Neural cell (in vitro differentiated cells): ENCODE results near the gene SMO. TPM values are rescaled to one million over a fixed set of nuclear protein-coding genes. Genes with fewer than 3 reads are reported as not detected.

ENCODE experiments used
- H2AFZ ChIP-seq: fragments of 200-600, 300-800 bp; sonication (generic), shearing (Covaris generic); 2 replicates; pipeline ENCODE4 v1.6.0; 2014; ENCODE audit warnings: low read depth, mild to moderate bottlenecking, antibody characterized with exemption, low read length, moderate library complexity
- H3F3A ChIP-seq: fragments of 200-600 bp; shearing (Covaris generic); 2 replicates; pipeline ENCODE4 v1.6.1; 2016; ENCODE audit warnings: mild to moderate bottlenecking, moderate library complexity, mixed read lengths, antibody characterized with exemption, low read length; ENCODE audit not compliant: insufficient read depth, poor library complexity, severe bottlenecking
- H3K27ac ChIP-seq: fragments of 200-600, 300-800 bp; sonication (generic), shearing (Covaris generic); 2 replicates; pipeline ENCODE4 v1.5.1; 2014; ENCODE audit warnings: mild to moderate bottlenecking, low read length, moderate library complexity
- H3K27me3 ChIP-seq: fragments of 300-800, 200-600 bp; sonication (generic), shearing (Covaris generic); 2 replicates; pipeline ENCODE4 v1.6.0; 2014; ENCODE audit warnings: mild to moderate bottlenecking, low read depth, low read length, moderate library complexity; ENCODE audit not compliant: insufficient read depth
- H3K36me3 ChIP-seq: fragments of 300-800, 200-600 bp; sonication (generic), shearing (Covaris generic); 2 replicates; pipeline ENCODE4 v1.5.1; 2014; ENCODE audit warnings: mild to moderate bottlenecking, antibody characterized with exemption, low read length, moderate library complexity; ENCODE audit not compliant: insufficient read depth
- H3K4me2 ChIP-seq: fragments of 300-800, 200-600 bp; sonication (generic), shearing (Covaris generic); 2 replicates; pipeline ENCODE4 v1.6.0; 2014; ENCODE audit warnings: mild to moderate bottlenecking, low read length
- H3K4me3 ChIP-seq: fragments of 300-800, 200-600 bp; sonication (generic), shearing (Covaris generic); 2 replicates; pipeline ENCODE4 v1.5.1; 2014; ENCODE audit warnings: mild to moderate bottlenecking, low read length, moderate library complexity
- H3K79me2 ChIP-seq: fragments of 200-600 bp; shearing (Covaris generic); replicated peaks from 2 replicates; pipeline ENCODE4 v1.6.0; 2014; ENCODE audit warnings: mild to moderate bottlenecking, low read length, moderate library complexity; ENCODE audit not compliant: insufficient read depth
- H3K9ac ChIP-seq: fragments of 300-800, 200-600 bp; sonication (generic), shearing (Covaris generic); 2 replicates; pipeline ENCODE4 v1.6.1; 2016; ENCODE audit warnings: mild to moderate bottlenecking, low read length, mixed read lengths
- H3K9me2 ChIP-seq: fragments of 200-600 bp; shearing (Covaris generic); 2 replicates; pipeline ENCODE4 v1.6.1; 2016; ENCODE audit warnings: mild to moderate bottlenecking, low read length, mixed read lengths; ENCODE audit not compliant: insufficient read depth
- H3K9me3 ChIP-seq: fragments of 200-600, 300-800 bp; sonication (generic), shearing (Covaris generic); 2 replicates; pipeline ENCODE4 v1.6.1; 2016; ENCODE audit warnings: mild to moderate bottlenecking, mixed run types, low read length, moderate library complexity, mixed read lengths
- H4K20me1 ChIP-seq: fragments of 200-600 bp; shearing (Covaris generic); 2 replicates; pipeline ENCODE4 v1.6.1; 2016; ENCODE audit warnings: mild to moderate bottlenecking, mixed run types; ENCODE audit not compliant: insufficient read depth
- EP300 ChIP-seq: fragments of 450-650 bp; conservative IDR thresholded peaks from 2 replicates; pipeline ENCODE4 v1.6.1; 2014; ENCODE audit warnings: antibody characterized with exemption, mild to moderate bottlenecking, moderate library complexity; ENCODE audit not compliant: poor library complexity, severe bottlenecking
- EZH2 ChIP-seq: fragments of 200-600, 300-800 bp; shearing (Covaris generic), sonication (generic); IDR thresholded peaks from 2 replicates; pipeline ENCODE4 v1.6.1; 2014; ENCODE audit warnings: antibody characterized with exemption, low read length, borderline replicate concordance, mild to moderate bottlenecking; ENCODE audit not compliant: insufficient read depth, poor library complexity, severe bottlenecking
- MXI1 ChIP-seq: fragments of 450-650 bp; conservative IDR thresholded peaks from 2 replicates; pipeline ENCODE4 v1.6.1; 2014; ENCODE audit warnings: antibody characterized with exemption, mild to moderate bottlenecking; ENCODE audit not compliant: poor library complexity, severe bottlenecking
- POLR2AphosphoS5 ChIP-seq: IDR thresholded peaks from 2 replicates; pipeline ENCODE4 v1.6.1; 2012
- RAD21 ChIP-seq: fragments of 450-650 bp; conservative IDR thresholded peaks from 2 replicates; pipeline ENCODE4 v1.6.1; 2014; ENCODE audit warnings: antibody characterized with exemption, mild to moderate bottlenecking, moderate library complexity
- SMC3 ChIP-seq: fragments of 450-650 bp; conservative IDR thresholded peaks from 2 replicates; pipeline ENCODE4 v1.6.1; 2014; ENCODE audit warnings: antibody characterized with exemption, mild to moderate bottlenecking, moderate library complexity; ENCODE audit not compliant: poor library complexity
- TAF1 ChIP-seq: IDR thresholded peaks from 2 replicates; pipeline ENCODE4 v1.6.1; 2012; ENCODE audit warnings: low read depth
- polyA plus RNA-seq: library from polyadenylated mRNA; depleted of rRNA; stranded (reverse); fragments of >200 nt; gene quantifications from 2 replicates; pipeline ENCODE4 v1.2.3, GENCODE V29; 2014
- TF ChIP-seq, protein P1 (sequence below): IDR thresholded peaks from 2 replicates; pipeline ENCODE4 v1.6.1; 2012; ENCODE audit warnings: borderline replicate concordance
- TF ChIP-seq, protein P2 (sequence below): fragments of 450-650 bp; IDR thresholded peaks from 2 replicates; pipeline ENCODE4 v1.5.1; 2014; ENCODE audit warnings: antibody characterized with exemption, mild to moderate bottlenecking, moderate library complexity; ENCODE audit not compliant: poor library complexity, severe bottlenecking

SMO gene
- polyA plus RNA-seq, 1 donor from 2014 or later, result 8.8 TPM

DNA sequence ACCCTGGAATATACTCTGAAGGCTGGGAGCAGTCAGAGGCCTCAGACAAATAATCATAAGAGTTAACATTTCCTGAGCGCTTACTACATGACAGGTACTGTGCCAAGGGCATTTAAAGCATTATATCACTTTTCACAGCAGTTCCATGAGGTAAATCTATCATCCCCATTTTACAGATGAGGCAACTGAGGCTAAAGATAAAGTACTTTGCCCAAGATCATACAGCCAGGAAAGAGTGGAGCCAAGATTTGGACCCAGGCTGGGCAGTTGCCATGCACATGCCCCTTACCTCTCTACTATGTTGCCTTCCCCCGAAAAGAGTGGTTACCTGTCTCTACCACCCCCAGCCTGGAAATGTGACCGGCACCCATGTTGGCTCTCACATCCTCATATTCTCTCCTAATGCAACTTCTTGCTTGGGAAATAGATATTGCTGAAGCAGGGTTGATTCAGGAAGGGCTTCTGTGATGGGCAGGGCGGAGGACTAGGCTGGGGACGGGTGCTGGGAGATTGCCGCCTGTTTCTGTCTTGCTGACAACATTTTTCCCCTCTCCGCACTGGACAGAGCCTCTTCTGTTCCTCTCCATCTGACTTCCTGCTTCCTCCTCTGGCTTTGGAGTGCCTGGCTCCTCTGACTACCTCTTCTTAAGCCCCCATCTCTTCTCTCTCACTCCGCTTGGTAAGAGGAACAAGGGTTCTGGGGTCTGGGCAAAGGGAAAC is 13.8 kb downstream of the SMO start:
- Histone ChIP-seq H3F3A (no peaks in the 10 kb centered on the region), H3K36me3 (no peaks in the 10 kb centered on the region), H4K20me1 (no peaks in the 10 kb centered on the region), H3K9ac (no peak overlapping the region), H3K79me2 (peaks cover 20% of the 10 kb centered on the region), H3K4me3 (no peak overlapping the region), H3K9me2 (no peaks in the 10 kb centered on the region), H3K27ac (no peak overlapping the region), H2AFZ (no peak overlapping the region), H3K27me3 (no peaks in the 10 kb centered on the region), H3K4me2 (no peak overlapping the region), H3K9me3 (no peaks in the 10 kb centered on the region)
- TF ChIP-seq EP300, result no peak

DNA sequence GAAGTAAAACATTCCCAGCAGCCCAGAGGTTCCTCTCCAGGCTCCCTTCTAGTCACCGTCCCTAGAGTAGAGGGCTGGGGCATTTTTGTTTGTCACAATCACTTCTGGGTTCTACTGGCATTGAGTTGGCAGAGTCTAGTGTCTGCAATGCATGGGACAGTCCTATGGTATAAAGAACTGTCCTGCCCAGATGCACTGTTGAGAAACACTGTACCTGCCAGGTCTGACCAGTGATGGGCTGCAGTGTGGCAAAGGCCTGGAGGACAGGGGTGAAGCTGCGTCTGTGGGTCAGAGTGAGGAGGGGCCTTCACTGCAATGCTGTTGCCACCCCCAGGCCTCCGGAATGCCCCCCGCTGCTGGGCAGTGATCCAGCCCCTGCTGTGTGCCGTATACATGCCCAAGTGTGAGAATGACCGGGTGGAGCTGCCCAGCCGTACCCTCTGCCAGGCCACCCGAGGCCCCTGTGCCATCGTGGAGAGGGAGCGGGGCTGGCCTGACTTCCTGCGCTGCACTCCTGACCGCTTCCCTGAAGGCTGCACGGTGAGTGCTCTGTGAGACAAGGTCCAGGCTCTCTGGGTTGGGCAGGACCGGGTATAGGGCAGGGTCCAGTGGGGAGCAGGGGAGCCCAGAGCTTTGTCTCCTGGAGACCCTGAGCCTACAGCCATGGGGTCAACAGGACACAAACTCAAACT is 14.8 kb downstream of the SMO start:
- Histone ChIP-seq H2AFZ (no peak overlapping the region), H3K4me2 (no peak overlapping the region), H3K36me3 (no peaks in the 10 kb centered on the region), H3K9me2 (no peaks in the 10 kb centered on the region), H3K27me3 (no peaks in the 10 kb centered on the region), H3K79me2 (peaks cover 12% of the 10 kb centered on the region), H3F3A (no peaks in the 10 kb centered on the region), H3K4me3 (no peak overlapping the region), H4K20me1 (no peaks in the 10 kb centered on the region), H3K9ac (no peak overlapping the region), H3K9me3 (no peaks in the 10 kb centered on the region), H3K27ac (no peak overlapping the region)
- TF ChIP-seq POLR2AphosphoS5 (no peak), RAD21 (no peak), EP300 (no peak), MXI1 (no peak), EZH2 (no peak), SMC3 (no peak), TAF1 (no peak)
- TF ChIP-seq, protein P1, sequence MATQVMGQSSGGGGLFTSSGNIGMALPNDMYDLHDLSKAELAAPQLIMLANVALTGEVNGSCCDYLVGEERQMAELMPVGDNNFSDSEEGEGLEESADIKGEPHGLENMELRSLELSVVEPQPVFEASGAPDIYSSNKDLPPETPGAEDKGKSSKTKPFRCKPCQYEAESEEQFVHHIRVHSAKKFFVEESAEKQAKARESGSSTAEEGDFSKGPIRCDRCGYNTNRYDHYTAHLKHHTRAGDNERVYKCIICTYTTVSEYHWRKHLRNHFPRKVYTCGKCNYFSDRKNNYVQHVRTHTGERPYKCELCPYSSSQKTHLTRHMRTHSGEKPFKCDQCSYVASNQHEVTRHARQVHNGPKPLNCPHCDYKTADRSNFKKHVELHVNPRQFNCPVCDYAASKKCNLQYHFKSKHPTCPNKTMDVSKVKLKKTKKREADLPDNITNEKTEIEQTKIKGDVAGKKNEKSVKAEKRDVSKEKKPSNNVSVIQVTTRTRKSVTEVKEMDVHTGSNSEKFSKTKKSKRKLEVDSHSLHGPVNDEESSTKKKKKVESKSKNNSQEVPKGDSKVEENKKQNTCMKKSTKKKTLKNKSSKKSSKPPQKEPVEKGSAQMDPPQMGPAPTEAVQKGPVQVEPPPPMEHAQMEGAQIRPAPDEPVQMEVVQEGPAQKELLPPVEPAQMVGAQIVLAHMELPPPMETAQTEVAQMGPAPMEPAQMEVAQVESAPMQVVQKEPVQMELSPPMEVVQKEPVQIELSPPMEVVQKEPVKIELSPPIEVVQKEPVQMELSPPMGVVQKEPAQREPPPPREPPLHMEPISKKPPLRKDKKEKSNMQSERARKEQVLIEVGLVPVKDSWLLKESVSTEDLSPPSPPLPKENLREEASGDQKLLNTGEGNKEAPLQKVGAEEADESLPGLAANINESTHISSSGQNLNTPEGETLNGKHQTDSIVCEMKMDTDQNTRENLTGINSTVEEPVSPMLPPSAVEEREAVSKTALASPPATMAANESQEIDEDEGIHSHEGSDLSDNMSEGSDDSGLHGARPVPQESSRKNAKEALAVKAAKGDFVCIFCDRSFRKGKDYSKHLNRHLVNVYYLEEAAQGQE, result no peak
- TF ChIP-seq, protein P2, sequence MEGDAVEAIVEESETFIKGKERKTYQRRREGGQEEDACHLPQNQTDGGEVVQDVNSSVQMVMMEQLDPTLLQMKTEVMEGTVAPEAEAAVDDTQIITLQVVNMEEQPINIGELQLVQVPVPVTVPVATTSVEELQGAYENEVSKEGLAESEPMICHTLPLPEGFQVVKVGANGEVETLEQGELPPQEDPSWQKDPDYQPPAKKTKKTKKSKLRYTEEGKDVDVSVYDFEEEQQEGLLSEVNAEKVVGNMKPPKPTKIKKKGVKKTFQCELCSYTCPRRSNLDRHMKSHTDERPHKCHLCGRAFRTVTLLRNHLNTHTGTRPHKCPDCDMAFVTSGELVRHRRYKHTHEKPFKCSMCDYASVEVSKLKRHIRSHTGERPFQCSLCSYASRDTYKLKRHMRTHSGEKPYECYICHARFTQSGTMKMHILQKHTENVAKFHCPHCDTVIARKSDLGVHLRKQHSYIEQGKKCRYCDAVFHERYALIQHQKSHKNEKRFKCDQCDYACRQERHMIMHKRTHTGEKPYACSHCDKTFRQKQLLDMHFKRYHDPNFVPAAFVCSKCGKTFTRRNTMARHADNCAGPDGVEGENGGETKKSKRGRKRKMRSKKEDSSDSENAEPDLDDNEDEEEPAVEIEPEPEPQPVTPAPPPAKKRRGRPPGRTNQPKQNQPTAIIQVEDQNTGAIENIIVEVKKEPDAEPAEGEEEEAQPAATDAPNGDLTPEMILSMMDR, result no peak
